HG02588 (cell line): ENCODE measurements around the gene NCKAP5.

Source experiments
- ATAC-seq: cut with Tn5 transposase; IDR thresholded peaks from one replicate; pipeline ENCODE4 v1.9.1; 2021; ENCODE audit warnings: mild to moderate bottlenecking, moderate library complexity; ENCODE audit not compliant: unreplicated experiment

NCKAP5 gene

GRCh38 chr2:133303150-133303549 is 265.1 kb downstream of the NCKAP5 start:
- no peak for ATAC-seq

- no peak for ATAC-seq
These were observed 271.9 kb downstream of the NCKAP5 start for GRCh38 chr2:133296401-133296800.

GRCh38 chr2:133293544-133294353 is 274.5 kb downstream of the NCKAP5 start:
- ATAC-seq = no peak

- no peak for ATAC-seq
These were observed 276.0 kb downstream of the NCKAP5 start for GRCh38 chr2:133292259-133292658.

GRCh38 chr2:133287709-133288108 is 280.6 kb downstream of the NCKAP5 start:
- ATAC-seq = no peak

- ATAC-seq = no peak
These were observed 281.8 kb downstream of the NCKAP5 start for GRCh38 chr2:133286326-133286922.

- no peak for ATAC-seq
These were observed 295.2 kb downstream of the NCKAP5 start for GRCh38 chr2:133273031-133273430.

- no peak for ATAC-seq
These were observed 297.2 kb downstream of the NCKAP5 start for GRCh38 chr2:133271105-133271504.

GRCh38 chr2:133270550-133270949 is 297.7 kb downstream of the NCKAP5 start:
- no peak for ATAC-seq

GRCh38 chr2:133266926-133267590 is 301.2 kb downstream of the NCKAP5 start:
- ATAC-seq = no peak

GRCh38 chr2:133266041-133266925 is 302.0 kb downstream of the NCKAP5 start:
- no peak for ATAC-seq

- no peak for ATAC-seq
These were observed 302.8 kb downstream of the NCKAP5 start for GRCh38 chr2:133265432-133265949.

- ATAC-seq = no peak
These were observed 303.3 kb downstream of the NCKAP5 start for GRCh38 chr2:133264989-133265401.

GRCh38 chr2:133262893-133263292 is 305.4 kb downstream of the NCKAP5 start:
- ATAC-seq = no peak

- no peak for ATAC-seq
These were observed 312.9 kb downstream of the NCKAP5 start for GRCh38 chr2:133255360-133255759.

- ATAC-seq = no peak
These were observed 314.5 kb downstream of the NCKAP5 start for GRCh38 chr2:133253793-133254192.

- ATAC-seq = no peak
These were observed 315.4 kb downstream of the NCKAP5 start for GRCh38 chr2:133252780-133253355.

GRCh38 chr2:133249362-133249761 is 318.9 kb downstream of the NCKAP5 start:
- ATAC-seq = no peak

GRCh38 chr2:133248264-133248663 is 320.0 kb downstream of the NCKAP5 start:
- ATAC-seq = no peak

- ATAC-seq = no peak
These were observed 320.6 kb downstream of the NCKAP5 start for GRCh38 chr2:133247631-133248030.
